GM19324 (cell line): ENCODE measurements around the gene LPO.

ENCODE experiments used
- ATAC-seq: cut with Tn5 transposase; IDR thresholded peaks from one replicate; pipeline ENCODE4 v1.9.1; 2021; ENCODE audit warnings: mild to moderate bottlenecking, moderate library complexity; ENCODE audit not compliant: unreplicated experiment, low FRiP score

The LPO gene

DNA sequence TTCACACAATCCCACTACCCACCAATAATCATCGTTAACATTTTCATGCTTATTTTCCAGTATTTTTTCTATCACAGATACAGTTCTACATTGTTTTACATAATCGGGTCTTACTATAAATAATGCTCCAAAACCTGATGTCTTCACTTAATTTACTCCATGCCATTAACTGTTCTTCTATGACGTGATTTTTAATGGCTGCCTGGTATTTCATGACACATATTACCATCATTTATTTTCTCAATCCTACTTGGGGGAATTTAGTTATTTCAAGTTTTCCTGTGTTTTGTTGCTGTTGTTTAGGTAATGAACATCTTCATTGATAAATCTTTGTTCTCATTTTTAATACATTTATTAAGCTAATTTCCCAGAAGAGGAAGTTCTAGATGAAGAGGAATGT lies 14.7 kb downstream of the LPO start:
- no peak for ATAC-seq

DNA sequence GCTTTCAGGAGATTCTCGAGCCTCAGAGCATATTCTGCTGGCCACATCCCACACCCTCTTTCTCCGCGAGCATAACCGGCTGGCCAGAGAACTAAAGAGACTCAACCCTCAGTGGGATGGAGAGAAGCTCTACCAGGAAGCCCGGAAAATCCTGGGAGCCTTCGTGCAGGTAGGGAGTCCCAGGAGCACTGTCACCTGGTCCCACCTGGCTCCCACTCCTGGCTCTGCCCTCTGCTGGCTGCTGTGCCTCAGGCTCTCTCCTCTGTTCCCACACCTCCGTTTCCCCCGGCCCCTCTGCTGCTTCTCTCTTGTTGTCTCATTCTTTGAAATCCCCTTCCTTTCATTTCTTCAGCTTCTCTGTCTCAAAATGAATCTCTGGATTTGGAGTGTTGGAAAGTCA lies 16.4 kb downstream of the LPO start:
- no peak for ATAC-seq

DNA sequence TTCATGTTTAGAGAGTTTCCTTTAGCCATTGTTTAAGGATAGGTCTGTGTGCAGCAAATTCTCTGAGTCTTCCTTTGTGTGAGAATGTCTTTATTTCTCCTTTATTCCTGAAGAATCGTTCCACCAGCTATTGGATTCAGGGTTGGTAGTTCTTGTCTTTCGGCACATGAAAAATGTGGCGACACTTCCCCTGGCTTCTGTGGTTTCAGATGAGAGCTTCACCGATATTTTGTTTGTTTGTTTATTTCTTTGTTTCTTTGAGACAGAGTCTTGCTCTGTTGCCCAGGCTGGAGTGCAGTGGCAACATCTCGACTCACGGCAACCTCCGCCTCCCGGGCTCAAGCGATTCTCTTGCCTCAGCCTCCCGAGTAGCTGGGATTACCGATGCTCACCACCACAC lies 23.8 kb downstream of the LPO start:
- ATAC-seq = no peak

DNA sequence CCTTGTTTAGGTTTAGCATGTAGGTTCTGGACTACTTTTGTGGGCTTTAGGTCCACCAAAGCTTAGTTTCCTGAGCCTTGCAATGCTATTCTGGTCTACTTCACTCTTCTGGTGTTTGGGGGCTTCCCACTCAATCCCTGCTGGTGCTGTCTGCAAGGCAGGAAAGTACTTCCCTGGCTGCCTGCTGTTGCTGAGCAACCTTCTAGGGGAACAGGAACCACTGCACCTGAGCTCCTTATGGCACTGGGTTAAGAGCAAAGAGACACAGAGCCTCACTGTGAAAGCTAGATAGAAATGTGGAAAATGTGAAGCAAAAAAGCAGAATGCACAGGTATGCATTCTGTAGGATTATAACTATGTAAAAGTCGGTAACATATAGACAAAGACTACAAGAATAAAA lies 25.4 kb downstream of the LPO start:
- no peak for ATAC-seq

DNA sequence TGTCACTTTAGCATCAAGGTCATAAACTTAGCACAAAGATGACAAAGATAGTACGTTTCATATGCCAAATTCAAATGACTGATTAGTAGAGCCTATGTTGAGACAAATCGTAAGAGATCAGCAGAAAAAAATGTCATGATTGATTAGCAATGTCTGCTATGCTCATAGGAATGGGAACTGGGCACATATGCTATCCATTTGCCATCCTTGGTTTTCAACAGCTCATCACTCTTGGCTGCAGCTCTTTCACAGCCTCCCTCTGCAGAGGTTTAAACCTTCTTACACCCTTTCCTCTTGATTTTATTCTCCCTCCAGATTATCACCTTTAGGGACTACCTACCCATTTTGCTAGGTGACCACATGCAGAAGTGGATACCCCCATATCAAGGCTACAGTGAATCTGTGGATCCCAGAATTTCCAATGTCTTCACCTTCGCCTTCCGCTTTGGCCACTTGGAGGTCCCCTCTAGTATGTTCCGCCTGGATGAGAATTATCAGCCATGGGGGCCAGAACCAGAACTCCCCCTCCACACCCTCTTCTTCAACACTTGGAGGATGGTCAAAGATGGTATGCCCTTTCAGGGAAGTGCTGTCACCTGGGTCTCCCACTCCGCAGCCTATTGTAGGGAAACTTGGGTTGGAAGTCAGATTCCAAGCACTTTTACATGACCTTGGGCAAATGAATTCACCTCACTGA lies 26.2 kb downstream of the LPO start:
- no peak for ATAC-seq

DNA sequence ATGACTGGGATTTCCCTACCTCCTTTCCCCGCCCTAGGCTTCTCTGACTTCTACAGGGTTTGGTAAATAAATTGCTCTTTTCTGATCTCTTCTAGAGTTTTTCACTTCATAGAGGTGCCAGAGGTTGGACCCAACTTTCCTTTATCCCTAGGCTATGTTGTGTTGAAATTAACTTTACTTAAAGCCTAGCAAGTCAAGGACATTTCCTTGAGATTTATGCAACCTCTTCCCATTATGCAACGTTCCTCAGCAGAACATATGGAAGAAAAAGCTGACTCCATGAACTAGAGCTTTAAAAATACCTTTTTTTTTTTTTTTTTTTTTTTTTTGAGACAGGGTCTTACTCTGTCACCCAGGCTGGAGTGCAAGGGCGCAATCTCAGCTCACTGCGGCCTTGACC lies 26.9 kb downstream of the LPO start:
- ATAC-seq = no peak

DNA sequence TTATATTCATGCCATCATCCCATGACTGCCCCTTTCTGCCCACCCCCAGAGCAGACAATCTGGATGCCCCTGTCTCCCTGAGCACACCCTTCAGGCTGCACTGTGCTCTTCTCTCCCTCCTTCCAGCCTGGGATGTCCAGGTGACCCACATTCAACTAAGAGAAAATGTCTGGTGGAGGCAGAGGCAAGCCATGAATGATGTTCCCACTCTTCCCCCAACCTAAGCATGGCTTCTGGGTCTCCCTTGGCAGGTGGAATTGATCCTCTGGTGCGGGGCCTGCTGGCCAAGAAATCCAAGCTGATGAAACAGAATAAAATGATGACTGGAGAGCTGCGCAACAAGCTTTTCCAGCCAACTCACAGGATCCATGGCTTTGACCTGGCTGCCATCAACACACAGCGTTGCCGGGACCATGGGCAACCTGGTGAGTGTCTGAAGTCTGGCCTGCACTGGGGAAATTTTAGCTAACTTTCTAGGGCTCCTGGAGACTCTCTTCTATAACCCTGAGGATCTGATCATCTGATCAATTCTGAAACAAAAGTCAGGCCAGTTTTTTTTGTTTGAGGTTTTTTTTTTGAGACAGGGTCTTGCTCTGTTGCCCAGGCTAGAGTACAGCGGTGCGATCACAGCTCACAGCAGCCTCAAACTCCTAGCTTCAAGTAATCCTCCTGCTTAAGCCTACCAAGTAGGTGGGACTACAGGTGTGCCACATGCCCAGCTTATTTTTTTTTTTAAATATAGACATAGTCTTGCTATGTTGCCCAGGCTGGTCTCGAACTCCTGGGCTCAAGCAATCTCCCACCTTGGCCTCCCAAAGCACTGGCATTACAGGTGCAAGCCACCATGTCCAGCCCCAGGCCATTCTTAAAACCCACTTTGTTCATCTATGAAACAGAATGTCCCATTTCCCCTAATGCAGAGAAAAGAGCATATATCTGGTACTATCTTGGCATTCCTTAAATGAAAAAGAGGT lies 27.8 kb downstream of the LPO start:
- ATAC-seq = no peak

DNA sequence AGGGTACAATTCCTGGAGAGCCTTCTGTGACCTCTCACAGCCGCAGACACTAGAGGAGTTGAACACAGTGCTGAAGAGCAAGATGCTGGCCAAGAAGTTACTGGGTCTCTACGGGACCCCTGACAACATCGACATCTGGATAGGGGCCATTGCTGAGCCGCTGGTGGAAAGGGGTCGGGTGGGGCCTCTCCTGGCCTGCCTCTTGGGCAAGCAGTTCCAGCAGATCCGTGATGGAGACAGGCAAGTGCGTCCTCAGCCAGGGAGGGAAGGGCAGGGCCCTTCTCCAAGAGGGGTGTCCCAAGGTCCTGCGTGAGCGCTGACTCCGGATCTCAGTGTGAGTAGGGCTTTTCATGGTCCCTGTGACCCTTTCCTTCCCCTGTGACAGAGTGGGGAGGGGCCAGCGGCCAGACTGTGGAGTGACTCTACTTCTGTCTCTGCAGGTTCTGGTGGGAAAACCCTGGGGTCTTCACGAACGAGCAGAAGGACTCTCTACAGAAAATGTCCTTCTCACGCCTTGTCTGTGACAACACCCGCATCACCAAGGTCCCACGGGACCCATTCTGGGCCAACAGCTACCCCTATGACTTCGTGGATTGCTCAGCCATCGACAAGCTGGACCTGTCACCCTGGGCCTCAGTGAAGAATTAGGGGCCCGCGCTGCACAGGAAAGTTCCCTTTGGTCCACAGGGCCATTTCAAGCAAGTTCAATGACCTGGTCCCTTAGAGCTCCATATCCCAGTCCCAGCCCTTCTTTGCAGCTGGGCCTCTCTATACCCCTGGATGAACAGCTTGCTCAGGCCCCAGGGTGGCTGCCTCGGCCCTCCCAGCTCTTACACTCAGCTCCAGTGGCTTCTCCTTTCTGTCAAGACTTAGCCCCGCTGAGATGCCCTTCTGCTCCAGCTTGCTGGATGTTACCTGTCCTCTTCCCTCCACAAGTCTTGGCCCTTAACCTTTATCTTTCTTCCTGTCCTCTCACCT lies 29.3 kb downstream of the LPO start:
- no peak for ATAC-seq

DNA sequence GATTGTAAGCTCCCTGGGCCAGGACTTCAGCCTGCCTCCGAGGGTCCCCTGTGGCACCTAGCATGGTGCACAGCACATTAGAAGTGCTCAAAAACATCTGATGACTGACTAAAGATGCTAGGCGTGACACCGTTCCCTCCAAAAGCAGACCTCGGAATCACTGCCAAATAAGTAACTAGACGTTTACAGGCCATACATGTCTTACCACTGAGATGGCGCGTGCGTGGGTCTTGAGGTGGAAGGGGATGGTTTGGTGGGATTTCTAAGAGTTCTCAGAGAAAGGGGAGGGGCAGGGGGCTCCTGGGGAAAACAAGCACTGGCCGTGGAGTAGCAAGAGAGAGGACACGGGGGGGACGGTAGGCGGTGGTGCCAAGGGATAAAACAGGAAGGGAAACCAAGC lies 29.9 kb downstream of the LPO start:
- no peak for ATAC-seq

DNA sequence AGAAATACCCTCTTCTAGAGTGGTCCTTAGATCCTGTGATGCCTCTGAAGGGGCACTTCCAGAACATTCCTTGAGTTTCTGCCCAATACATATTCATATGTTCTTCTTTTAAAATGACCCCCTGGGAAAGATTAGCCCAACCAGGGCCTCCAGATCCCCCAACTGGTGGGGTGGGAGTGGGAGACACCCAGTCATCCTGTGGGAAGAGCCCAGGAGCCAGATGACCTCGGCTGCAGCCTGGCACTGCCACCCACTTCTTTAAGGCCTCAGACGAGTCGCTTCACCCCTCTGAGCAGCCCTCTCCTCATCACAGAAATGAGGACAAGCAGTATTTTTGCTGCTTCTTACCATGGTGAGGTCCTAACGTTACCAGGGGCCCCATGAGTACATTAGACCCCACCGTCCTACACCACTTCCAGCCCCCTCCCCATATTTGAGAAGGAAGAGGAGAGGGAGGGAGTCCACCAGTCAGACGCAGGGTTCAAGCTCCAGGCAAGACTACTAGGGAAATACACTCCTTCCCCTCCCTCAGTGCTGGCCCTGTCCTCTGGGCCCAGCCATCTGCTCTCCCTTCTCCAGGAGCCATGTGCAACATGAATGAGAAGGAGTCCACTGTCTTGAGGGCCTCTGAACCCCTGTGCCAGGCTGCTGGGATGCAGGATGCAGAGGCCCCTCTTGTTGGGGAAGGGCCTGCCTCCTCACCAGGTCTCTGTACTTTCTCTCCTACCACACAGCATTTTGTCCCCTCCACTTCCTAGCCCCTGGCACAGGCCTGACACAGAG lies 30.6 kb downstream of the LPO start:
- no peak for ATAC-seq

DNA sequence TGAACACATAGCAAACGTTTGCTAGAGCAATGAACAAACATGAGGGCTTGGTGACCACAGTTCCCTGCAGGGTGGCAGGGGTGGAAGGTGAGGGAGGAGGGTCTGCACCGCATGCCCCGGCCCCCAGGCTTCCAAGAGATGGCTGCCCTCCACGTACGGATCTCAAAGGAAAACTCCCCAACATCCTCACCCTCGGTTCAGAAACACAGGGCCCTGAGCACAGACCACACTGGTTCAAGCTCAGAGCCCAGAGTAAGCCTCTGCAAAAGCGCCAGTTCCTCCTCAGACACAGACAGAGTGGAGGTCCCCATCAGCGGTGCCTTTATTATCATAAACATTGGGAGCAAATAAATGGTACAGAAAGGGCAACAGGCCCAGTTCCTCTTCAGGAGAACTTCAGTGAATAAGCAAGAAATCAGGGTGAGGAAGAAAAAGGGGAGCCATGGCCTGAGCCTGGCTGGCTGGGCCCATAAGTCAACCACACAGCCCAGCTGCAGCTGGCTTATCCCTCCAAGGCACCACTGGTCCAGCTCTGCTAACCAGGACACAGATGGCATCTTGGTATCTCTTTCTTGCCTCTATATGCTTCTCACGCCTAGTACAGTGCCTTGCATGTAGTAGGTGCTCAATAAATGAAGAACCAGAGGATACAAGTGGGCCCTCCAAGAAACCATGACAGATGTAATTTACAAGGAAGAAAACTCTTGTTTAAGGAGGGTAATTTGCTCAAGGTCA lies 31.3 kb downstream of the LPO start:
- ATAC-seq = no peak

DNA sequence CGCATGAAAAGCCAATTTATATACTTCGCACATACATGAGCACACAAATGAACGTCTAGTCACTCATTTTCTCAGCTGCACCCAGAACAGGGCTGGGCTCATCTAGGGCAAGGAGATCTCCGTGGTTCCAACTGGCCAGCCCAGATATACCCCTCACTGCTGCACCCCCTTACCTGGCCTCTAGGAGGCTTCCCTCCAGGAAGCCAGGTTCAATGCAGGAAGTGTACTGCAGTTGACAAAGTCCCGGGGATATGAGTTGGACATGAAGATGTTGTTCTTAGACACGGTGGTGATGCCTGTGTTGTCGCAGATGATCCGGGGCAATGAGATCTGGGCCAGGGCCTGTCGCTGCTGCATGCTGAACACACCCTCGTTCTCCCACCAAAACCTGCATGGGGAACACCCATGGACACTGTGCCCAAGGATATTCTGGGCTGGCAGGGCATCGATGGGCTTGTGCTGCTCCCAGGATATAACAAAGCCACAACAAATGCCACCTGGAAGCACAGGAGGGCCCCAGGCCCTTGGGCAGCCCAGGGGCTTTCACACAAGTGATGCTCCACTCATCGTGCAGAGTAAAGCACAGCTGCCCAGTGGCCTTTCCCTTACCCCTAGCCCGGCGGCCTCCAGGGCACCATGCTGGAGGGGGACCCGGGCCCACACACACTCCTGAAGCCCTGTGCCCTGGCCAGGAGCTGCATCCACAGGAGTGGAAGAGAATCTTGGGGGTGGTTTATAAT lies 32.3 kb downstream of the LPO start:
- no peak for ATAC-seq

DNA sequence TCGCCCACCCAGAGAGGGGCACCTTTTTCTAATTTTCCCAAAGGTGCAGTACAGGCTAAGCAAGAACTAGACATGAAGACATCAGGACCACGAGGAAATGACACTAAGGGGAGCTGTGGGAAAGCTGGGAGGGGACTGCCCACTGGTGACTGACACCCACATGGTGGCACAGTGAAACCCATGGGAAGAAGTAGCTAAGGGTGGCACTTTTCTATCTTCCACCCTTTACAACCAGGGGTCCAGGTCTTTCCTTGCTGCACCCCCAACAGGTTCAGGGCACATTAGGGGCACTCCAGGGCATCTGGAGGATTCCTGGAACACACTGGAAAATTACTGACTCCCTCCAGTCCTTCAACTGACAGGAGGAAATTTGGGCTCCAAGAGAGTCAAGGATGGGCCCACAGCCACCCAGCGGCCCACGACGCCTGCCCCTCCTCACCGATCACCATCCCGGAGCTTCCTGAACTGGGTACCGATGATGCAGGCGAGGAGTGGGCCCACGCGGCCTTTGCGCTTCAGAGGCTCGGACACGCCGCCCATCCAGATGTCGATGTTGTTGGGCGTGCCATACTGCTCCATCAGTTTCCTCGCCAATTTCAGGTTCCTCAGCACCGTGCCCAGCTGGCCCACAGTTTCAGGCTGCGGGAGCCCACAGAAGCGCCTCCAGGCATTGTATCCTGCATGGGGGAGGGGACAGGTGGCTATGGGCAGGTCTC lies 33.0 kb downstream of the LPO start:
- ATAC-seq = no peak

DNA sequence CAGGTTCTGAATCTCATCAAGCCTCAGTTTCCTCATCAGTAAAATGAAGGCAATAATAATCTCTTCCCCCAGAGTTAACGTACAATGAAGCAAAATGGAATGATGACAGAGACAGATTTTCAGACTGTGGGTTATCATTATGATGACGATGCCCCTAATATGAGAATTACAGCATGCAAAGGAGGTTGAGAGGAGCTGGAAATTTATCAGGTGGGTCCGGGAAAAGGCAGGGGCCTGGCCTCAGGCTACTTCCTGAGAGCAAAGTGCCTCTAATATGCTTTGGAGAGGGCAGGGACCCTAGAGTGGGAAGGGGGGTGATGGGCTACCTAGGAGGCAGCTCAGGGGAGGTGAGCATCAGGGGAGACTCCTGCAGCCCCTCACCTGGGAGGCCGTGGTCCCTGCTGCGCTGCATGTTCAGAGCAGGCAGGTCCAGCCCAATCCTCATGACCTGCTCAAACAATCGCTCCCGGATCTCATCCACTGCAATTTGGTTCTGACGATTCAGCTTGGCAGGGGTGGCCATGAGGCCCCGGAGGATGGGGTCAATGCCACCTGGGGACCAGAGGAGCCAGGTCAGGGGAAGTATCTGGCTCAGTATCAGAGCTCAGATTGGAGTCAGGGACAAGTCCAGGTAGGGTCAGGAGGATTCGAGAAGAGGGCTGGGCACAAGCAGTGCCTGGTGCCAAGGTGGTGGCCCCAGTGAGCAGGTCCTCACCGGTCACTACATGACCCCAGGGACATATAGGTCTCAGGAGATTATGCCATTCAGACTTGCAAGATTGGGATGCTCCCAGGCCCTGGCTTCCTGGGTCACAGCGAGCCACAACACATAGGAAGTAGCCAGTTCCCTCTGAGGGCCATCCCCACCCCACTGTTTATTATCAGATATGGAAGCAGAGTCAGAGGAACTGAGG lies 34.2 kb downstream of the LPO start:
- no peak for ATAC-seq

DNA sequence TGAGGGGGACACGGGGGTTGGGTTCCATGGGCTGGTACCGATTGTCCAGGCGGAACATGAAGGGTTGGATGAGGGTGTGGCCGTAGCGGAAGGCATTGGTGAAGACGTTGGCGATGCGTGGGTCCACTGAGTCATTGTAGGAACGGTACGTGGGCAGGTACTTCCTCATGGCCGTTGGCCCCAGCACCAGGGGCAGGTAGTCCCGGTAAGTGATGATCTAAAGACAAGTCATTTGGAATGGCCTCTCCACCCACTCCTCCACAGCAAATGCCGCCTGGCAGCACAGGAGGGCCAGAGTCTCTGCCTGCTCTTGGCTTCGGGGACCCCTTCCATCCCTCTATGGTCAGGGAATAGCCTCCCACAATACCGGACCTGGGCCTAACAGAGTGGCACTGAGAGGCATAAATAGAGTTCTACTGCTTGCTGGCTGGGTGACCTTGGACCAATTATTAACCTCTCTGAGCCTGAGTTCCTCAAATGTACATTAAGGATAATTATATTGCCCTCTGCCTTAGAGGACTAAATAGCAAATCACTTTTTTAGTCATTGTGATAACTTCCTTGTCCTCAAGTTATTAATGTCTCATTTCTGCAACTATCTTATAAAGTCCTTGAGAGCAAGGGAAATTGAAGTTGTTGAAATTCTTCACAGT lies 35.2 kb downstream of the LPO start:
- no peak for ATAC-seq

DNA sequence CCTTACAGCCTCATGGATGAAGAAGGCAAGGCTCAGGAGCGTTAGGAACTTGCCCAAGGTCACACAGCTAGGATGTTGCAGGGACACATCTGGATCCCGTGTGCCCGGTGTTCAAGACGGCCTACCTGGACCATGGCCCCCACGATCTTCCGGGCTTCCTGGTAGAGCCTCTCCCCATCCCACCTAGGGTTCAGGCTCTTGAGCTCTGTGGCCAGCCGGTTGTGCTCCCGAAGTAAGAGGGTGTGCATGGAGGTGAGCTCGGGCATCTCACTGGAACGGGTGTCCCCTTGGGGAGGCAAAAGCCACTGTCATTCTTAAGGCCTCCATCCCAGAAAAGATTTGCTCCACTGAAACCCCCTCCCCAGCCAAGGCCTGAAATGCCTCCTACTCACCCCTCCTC lies 37.0 kb downstream of the LPO start:
- ATAC-seq = no peak
